NT2/D1 (cell line): Measurements from ENCODE around the gene USP8.

ENCODE experiments used
- DNase-seq: peaks from one replicate; pipeline ENCODE4 v3.0.0-alpha.2; 2011; ENCODE audit warnings: low read depth, low spot score
- H3K27me3 ChIP-seq: 2 replicates; pipeline ENCODE4 v1.6.0; 2011; ENCODE audit warnings: mild to moderate bottlenecking; ENCODE audit not compliant: insufficient read length, insufficient read depth
- H3K36me3 ChIP-seq: 2 replicates; pipeline ENCODE4 v1.6.1; 2011; ENCODE audit warnings: mild to moderate bottlenecking, low read length, mixed read lengths; ENCODE audit not compliant: insufficient read depth, insufficient read length
- H3K4me1 ChIP-seq: 2 replicates; pipeline ENCODE4 v1.5.1; 2011; ENCODE audit not compliant: insufficient read depth, insufficient read length
- H3K4me3 ChIP-seq: 2 replicates; pipeline ENCODE4 v1.5.1; 2011; ENCODE audit warnings: low read depth; ENCODE audit not compliant: insufficient read length
- H3K9ac ChIP-seq: 2 replicates; pipeline ENCODE4 v1.6.0; 2011; ENCODE audit warnings: low read depth; ENCODE audit not compliant: insufficient read length
- H3K9me3 ChIP-seq: 2 replicates; pipeline ENCODE4 v1.5.1; 2011; ENCODE audit warnings: mild to moderate bottlenecking, low read length; ENCODE audit not compliant: insufficient read depth
- SUZ12 ChIP-seq: IDR thresholded peaks from 2 replicates; pipeline ENCODE4 v1.6.1; 2011; ENCODE audit not compliant: insufficient read length, insufficient read depth; ENCODE audit errors: extremely low read depth
- YY1 ChIP-seq: IDR thresholded peaks from 2 replicates; pipeline ENCODE4 v1.6.1; 2011; ENCODE audit not compliant: insufficient read length, insufficient read depth
- ZNF274 ChIP-seq: IDR thresholded peaks from 2 replicates; pipeline ENCODE4 v1.6.1; 2011; ENCODE audit warnings: mild to moderate bottlenecking, low read depth, low read length

The USP8 gene

GRCh38 chr15:50506121-50506520 lies 81.9 kb downstream of the USP8 start:
- TF ChIP-seq ZNF274 (no peak), SUZ12 (no peak), YY1 (no peak)
- no peak overlapping the region for H3K4me3 ChIP-seq
- DNase-seq = peak; percentile 3
- H3K4me1 ChIP-seq = no peaks in the 10 kb centered on the region
- no peak overlapping the region for H3K9ac ChIP-seq
- no peaks in the 10 kb centered on the region for H3K27me3 ChIP-seq
- H3K36me3 ChIP-seq = peaks cover 5% of the 10 kb centered on the region
- no peaks in the 10 kb centered on the region for H3K9me3 ChIP-seq

GRCh38 chr15:50513001-50513400 lies 88.8 kb downstream of the USP8 start:
- Histone ChIP-seq H3K9me3 (no peaks in the 10 kb centered on the region), H3K4me3 (no peak overlapping the region), H3K4me1 (no peaks in the 10 kb centered on the region), H3K9ac (no peak overlapping the region), H3K27me3 (no peaks in the 10 kb centered on the region), H3K36me3 (no peaks in the 10 kb centered on the region)
- TF ChIP-seq ZNF274 (no peak), SUZ12 (no peak), YY1 (no peak)
- no peak for DNase-seq

- Histone ChIP-seq H3K27me3 (no peaks in the 10 kb centered on the region), H3K4me1 (no peaks in the 10 kb centered on the region), H3K36me3 (no peaks in the 10 kb centered on the region), H3K4me3 (no peak overlapping the region), H3K9ac (no peak overlapping the region), H3K9me3 (no peaks in the 10 kb centered on the region)
- DNase-seq = no peak
- TF ChIP-seq ZNF274 = no peak
- TF ChIP-seq SUZ12 = no peak
- no peak for TF ChIP-seq YY1
Observed at GRCh38 chr15:50519740-50520425, 95.7 kb downstream of the USP8 start.

- H3K4me1 ChIP-seq = no peaks in the 10 kb centered on the region
- TF ChIP-seq YY1 (no peak), ZNF274 (no peak), SUZ12 (no peak)
- no peaks in the 10 kb centered on the region for H3K27me3 ChIP-seq
- H3K9me3 ChIP-seq = no peaks in the 10 kb centered on the region
- DNase-seq = no peak
- no peak overlapping the region for H3K9ac ChIP-seq
- no peaks in the 10 kb centered on the region for H3K36me3 ChIP-seq
- H3K4me3 ChIP-seq = no peak overlapping the region
Observed at GRCh38 chr15:50523851-50524251, 99.6 kb downstream of the USP8 start.

GRCh38 chr15:50531163-50531562 lies 107.0 kb downstream of the USP8 start:
- DNase-seq = no peak
- TF ChIP-seq YY1 (no peak), SUZ12 (no peak), ZNF274 (no peak)
- no peaks in the 10 kb centered on the region for H3K9me3 ChIP-seq

GRCh38 chr15:50531766-50532165 lies 107.6 kb downstream of the USP8 start:
- H3K27me3 ChIP-seq = no peaks in the 10 kb centered on the region
- H3K9ac ChIP-seq = no peak overlapping the region
- H3K4me3 ChIP-seq = no peak overlapping the region
- no peaks in the 10 kb centered on the region for H3K9me3 ChIP-seq
- H3K4me1 ChIP-seq = no peaks in the 10 kb centered on the region
- no peaks in the 10 kb centered on the region for H3K36me3 ChIP-seq
- no peak for DNase-seq
- no peak for TF ChIP-seq YY1
- TF ChIP-seq ZNF274 = no peak
- TF ChIP-seq SUZ12 = no peak

More at GRCh38 chr15:50531163-50531562, 107.0 kb downstream of the USP8 start:
- Histone ChIP-seq H3K36me3 (no peaks in the 10 kb centered on the region), H3K4me1 (no peaks in the 10 kb centered on the region), H3K9ac (no peak overlapping the region), H3K4me3 (no peak overlapping the region), H3K27me3 (no peaks in the 10 kb centered on the region)

DNA sequence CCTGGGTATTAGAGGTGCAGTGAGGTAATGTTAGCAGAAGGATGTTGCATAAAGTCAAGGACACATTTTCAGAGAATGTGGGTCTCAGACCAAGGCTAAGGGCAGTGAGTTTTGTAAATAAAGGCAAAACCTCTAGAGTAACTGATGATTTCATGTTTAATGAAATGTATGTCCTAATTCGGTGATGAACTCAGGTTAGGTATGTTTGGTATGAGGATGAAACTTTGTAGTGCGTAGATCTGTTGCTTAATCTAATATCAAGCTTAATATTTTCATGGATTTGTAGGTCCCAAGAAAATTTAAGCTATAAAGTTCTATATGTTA lies 118.6 kb downstream of the USP8 start:
- H3K36me3 ChIP-seq = no peaks in the 10 kb centered on the region
- no peaks in the 10 kb centered on the region for H3K9me3 ChIP-seq
- no peaks in the 10 kb centered on the region for H3K27me3 ChIP-seq
- no peak overlapping the region for H3K4me3 ChIP-seq
- TF ChIP-seq ZNF274 (no peak), SUZ12 (no peak), YY1 (no peak)
- DNase-seq = no peak
- H3K9ac ChIP-seq = no peak overlapping the region
- no peaks in the 10 kb centered on the region for H3K4me1 ChIP-seq
